NOMO-1 treated with dmso at 0.1 percent for 144 hours (cell line): ENCODE measurements around the gene KIF2C.
A peak's percentile ranks its signal among the peaks of the same experiment; 100 is the strongest.
"Not testable (repeated sequence)": the region's sequence is repeated elsewhere in the genome, so short reads cannot be mapped to it uniquely, and the experiment has no call there.

Experiments used
- DNase-seq: peaks from one replicate; lab custom pipeline; 2025; ENCODE audit not compliant: unreplicated experiment; lab: John Stamatoyannopoulos, UW

The KIF2C gene

GRCh38 chr1:44739307-44740178, at the start of gene KIF2C:
TSS of gene KIF2C (plus strand) at chr1:44739837. CDS start at chr1:44739933, 96 bp downstream.
- DNase-seq, result peak; percentile 99

- DNase-seq, result no peak
These were observed 46.5 kb upstream of the KIF2C start for GRCh38 chr1:44693159-44693558.

- DNase-seq, result no peak
These were observed 45.7 kb upstream of the KIF2C start for GRCh38 chr1:44693900-44694299.

- no peak for DNase-seq
These were observed 44.7 kb upstream of the KIF2C start for GRCh38 chr1:44694863-44695478.

- no peak for DNase-seq
These were observed 44.0 kb upstream of the KIF2C start for GRCh38 chr1:44695671-44696070.

- no peak for DNase-seq
These were observed 43.5 kb upstream of the KIF2C start for GRCh38 chr1:44696101-44696500.

GRCh38 chr1:44696789-44697345, 42.8 kb upstream of the KIF2C start:
- DNase-seq, result peak; percentile 61

GRCh38 chr1:44698138-44698537, 41.5 kb upstream of the KIF2C start:
- DNase-seq, result peak; percentile 76

- DNase-seq, result not testable (repeated sequence)
These were observed 40.3 kb upstream of the KIF2C start for GRCh38 chr1:44699375-44699774.

- no peak for DNase-seq
These were observed 39.1 kb upstream of the KIF2C start for GRCh38 chr1:44700573-44700972.

GRCh38 chr1:44701141-44701573, 38.5 kb upstream of the KIF2C start:
- no peak for DNase-seq

- DNase-seq, result no peak
These were observed 34.2 kb upstream of the KIF2C start for GRCh38 chr1:44705470-44705869.

- no peak for DNase-seq
These were observed 33.7 kb upstream of the KIF2C start for GRCh38 chr1:44705938-44706337.

- no peak for DNase-seq
These were observed 32.3 kb upstream of the KIF2C start for GRCh38 chr1:44707112-44707881.

- DNase-seq, result peak; percentile 20
These were observed 31.4 kb upstream of the KIF2C start for GRCh38 chr1:44707959-44708831.

GRCh38 chr1:44713321-44713781, 26.3 kb upstream of the KIF2C start:
- no peak for DNase-seq

- DNase-seq, result no peak
These were observed 25.1 kb upstream of the KIF2C start for GRCh38 chr1:44714532-44714931.

GRCh38 chr1:44714944-44715571, 24.6 kb upstream of the KIF2C start:
- peak; percentile 66 for DNase-seq

- no peak for DNase-seq
These were observed 22.5 kb upstream of the KIF2C start for GRCh38 chr1:44717156-44717555.

GRCh38 chr1:44717653-44718052, 22.0 kb upstream of the KIF2C start:
- no peak for DNase-seq
